ENCODE measurements around the gene ZNF771. TPM values are rescaled to one million over a fixed set of nuclear protein-coding genes. Genes with fewer than 3 reads are reported as not detected.
A peak's percentile ranks its signal among the peaks of the same experiment; 100 is the strongest.

ZNF771 gene
- total and polyA plus RNA-seq, 12 donors = 3.8 to 23.2 (median 5.1) TPM

DNA sequence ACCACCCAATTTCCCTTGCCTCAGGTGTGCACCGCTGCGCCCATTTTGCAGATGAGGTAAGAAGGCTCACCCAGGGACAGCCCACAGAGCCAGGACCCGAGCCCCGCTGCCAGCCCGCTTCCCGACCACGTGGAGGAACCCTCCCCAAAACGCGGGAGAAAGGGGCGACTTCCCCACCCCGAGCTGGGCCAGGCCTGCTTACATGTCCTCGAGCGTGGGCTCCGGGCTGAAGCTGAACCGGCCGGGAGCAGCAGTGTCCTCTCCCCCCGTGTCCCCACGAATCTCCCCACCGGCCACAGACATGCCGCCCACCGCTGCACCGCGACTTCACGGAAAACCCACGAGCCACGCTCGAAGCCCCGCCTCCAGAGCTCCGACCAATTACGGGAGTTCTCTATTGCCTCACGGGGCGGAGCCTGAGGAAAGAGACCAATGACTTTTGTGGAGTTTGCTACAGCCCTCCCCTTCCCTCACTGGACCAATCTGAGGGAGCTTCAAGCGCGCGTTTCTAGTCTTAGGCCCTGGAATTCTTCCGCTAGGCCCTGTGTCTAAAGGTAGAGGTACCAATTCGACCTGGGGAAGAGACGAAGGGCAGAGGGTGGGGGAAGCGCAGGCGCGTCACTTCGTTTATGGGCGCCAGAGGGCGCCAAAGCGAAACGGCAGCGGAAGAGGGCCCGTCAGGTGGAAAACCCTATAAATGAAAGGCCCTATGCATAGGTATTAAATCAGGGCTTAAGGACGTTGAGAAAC lies 22.4 kb downstream of the ZNF771 start, which contains the start of gene DCTPP1:
TSS of gene DCTPP1 (minus strand) at position 353 of the 750 bp plus-strand sequence. CDS start at position 303, 50 bp downstream.
- peaks cover 0 to 30% (median 0%) of the 10 kb centered on the region in 9 donors for H3K36me3 ChIP-seq
- WGBS, 2 donors = 0% methylated on average over 49 of the region's 49 CpGs
- peak within 1 kb of the TSS; percentile 63 to 97 (median 72) for H3K4me3 ChIP-seq
- no peaks in the 10 kb centered on the region for H3K9me3 ChIP-seq
- ATAC-seq (peak; percentile 97 to 99 (median 99)), DNase-seq (peak; percentile 90 to 98)
- H3K4me1 ChIP-seq = peaks cover 3 to 33% (median 19%) of the 10 kb centered on the region in 9 donors
- TF ChIP-seq, protein P1, sequence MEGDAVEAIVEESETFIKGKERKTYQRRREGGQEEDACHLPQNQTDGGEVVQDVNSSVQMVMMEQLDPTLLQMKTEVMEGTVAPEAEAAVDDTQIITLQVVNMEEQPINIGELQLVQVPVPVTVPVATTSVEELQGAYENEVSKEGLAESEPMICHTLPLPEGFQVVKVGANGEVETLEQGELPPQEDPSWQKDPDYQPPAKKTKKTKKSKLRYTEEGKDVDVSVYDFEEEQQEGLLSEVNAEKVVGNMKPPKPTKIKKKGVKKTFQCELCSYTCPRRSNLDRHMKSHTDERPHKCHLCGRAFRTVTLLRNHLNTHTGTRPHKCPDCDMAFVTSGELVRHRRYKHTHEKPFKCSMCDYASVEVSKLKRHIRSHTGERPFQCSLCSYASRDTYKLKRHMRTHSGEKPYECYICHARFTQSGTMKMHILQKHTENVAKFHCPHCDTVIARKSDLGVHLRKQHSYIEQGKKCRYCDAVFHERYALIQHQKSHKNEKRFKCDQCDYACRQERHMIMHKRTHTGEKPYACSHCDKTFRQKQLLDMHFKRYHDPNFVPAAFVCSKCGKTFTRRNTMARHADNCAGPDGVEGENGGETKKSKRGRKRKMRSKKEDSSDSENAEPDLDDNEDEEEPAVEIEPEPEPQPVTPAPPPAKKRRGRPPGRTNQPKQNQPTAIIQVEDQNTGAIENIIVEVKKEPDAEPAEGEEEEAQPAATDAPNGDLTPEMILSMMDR (IDR thresholded peaks at IDR 0.05) = peak; percentile 52 to 84 (median 78)
- intact Hi-C loops (cut with DNase I) = loop anchor here in 6 of 10 donors (1.0 to 10.0 kb wide), 7 partner anchors 55 to 315 kb away; partner anchors contain the start of genes GDPD3 (in 1 of the 6) and ZNF768 (in 1 of the 6)
- H3K27ac ChIP-seq = peak within 1 kb of the TSS in 9 of 10 donors; percentile 60 to 83 (median 74)
- no peaks in the 10 kb centered on the region for H3K27me3 ChIP-seq

DNA sequence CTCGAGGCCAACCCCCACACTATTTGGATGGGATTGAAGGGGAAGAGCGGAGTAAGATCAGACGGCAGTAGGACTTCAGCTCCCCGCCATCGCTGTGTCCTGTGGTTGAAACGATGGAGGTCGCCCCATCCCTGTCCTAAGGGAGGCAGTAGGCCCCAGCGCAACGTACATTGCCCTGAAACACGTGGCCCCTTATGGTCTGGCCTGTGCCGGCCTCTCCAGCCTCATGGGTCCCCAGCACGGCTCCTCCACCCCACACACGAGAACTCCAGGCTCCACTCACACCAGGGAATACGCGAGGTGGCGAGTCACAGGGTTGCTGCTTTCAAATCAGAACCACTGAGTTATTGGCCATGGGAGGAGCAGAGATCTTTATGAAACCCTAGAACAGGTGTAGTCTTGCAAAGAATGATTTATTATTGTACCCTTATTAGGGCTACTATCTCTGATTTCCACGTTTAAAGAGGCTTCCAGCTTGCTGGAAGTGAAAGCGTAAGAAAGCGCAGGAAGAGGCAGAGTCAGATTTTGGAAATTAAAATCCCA lies 23.1 kb downstream of the ZNF771 start:
- H3K27ac ChIP-seq = peak overlapping the region in 9 of 10 donors; percentile 60 to 83 (median 74)
- DNase-seq = peak in 1 of 2 donors; percentile 24
- TF ChIP-seq, protein P1 (IDR thresholded peaks at IDR 0.05) = peak in 2 of 9 donors; percentile 18 to 52
- no peaks in the 10 kb centered on the region for H3K9me3 ChIP-seq
- H3K36me3 ChIP-seq = peaks cover 0 to 23% (median 0%) of the 10 kb centered on the region in 9 donors
- 52 to 56% methylated on average over 19 of the region's 19 CpGs for WGBS, 2 donors
- H3K4me1 ChIP-seq = peaks cover 3 to 33% (median 19%) of the 10 kb centered on the region in 9 donors
- H3K4me3 ChIP-seq = peak overlapping the region in 9 of 10 donors; percentile 65 to 97 (median 72)
- ATAC-seq = peak; percentile 4 to 57 (median 26)
- intact Hi-C loops (cut with DNase I) = loop anchor here in 6 of 10 donors (1.0 to 10.0 kb wide), 6 partner anchors 54 to 204 kb away; partner anchors contain the start of gene ZNF768 (in 1 of the 6)
- H3K27me3 ChIP-seq = no peaks in the 10 kb centered on the region

DNA sequence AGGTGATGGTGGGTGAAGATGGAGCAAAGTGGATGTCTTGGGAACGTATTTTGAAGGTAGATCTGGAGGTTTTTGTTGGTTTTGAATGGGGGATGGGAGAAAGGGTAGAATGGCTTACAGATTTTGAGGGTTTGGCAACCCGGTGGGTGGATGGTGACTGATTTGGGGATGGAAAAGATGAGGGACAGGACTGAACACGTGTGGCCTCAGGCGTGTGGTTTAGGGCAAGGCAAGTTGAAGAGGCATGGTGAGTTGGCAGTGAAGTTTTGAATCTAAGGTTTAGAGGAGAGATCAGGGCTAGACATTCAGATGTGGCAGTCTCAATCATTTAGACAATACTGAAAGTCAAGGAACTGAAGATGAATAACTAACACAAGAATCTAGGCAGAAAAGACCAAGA lies 27.4 kb downstream of the ZNF771 start:
- no peak for ATAC-seq
- WGBS, 2 donors = 70 to 71% methylated on average over 4 of the region's 4 CpGs
- no peaks in the 10 kb centered on the region for H3K9me3 ChIP-seq
- no peak overlapping the region for H3K4me3 ChIP-seq
- H3K27me3 ChIP-seq = no peaks in the 10 kb centered on the region
- intact Hi-C loops (cut with DNase I) = loop anchor here in 5 of 10 donors (5.0 to 10.0 kb wide), 5 partner anchors 50 to 200 kb away; partner anchors contain the start of gene ZNF768 (in 1 of the 5)
- H3K36me3 ChIP-seq = no peaks in the 10 kb centered on the region
- H3K4me1 ChIP-seq = peaks cover 3 to 11% (median 6%) of the 10 kb centered on the region in 9 donors
- no peak overlapping the region for H3K27ac ChIP-seq
- DNase-seq = no peak
- TF ChIP-seq, protein P1 (IDR thresholded peaks at IDR 0.05) = no peak

DNA sequence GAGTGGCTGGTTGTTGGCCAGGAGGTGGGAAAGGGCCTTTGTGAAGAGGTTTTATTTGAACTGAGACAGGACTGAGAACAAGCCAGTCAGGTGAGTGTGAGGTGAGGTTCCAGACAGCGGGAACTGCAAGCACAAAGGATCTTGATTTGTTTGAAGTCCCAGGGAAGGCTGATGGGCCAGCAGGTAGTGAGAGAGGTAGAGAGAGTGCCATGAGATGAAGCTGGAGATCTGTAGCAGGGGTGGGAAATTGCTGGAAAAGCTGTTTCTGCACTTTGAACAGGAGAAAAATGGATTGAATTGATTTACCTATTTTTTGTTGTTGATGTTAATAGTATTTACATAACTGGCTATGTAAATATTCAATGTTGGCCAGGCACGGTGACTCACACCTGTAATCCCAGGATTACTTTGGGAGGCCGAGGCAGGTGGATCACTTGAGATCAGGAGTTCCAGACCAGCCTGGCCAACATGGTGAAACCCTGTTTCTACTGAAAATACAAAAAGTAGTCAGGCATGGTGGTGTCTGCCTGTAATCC lies 30.2 kb downstream of the ZNF771 start:
- DNase-seq (no peak), ATAC-seq (no peak)
- Histone ChIP-seq H3K27ac (no peak overlapping the region), H3K36me3 (peaks cover 0 to 3% (median 0%) of the 10 kb centered on the region in 9 donors), H3K9me3 (no peaks in the 10 kb centered on the region), H3K4me1 (peaks cover 0 to 3% (median 0%) of the 10 kb centered on the region in 9 donors), H3K4me3 (no peak overlapping the region), H3K27me3 (no peaks in the 10 kb centered on the region)
- WGBS, 2 donors = 75 to 79% methylated on average over 3 of the region's 3 CpGs
- TF ChIP-seq, protein P1 (IDR thresholded peaks at IDR 0.05) = no peak
- intact Hi-C loops (cut with DNase I) = loop anchor here in 3 of 10 donors (10.0 kb wide), 3 partner anchors 47 to 197 kb away; no protein-coding TSS in a partner anchor
